ENCODE data around the gene CCSER2.
"Not testable (repeated sequence)": the region's sequence is repeated elsewhere in the genome, so short reads cannot be mapped to it uniquely, and the experiment has no call there.

Gene CCSER2

GRCh38 chr10:84473136-84473535 is 144.7 kb downstream of the CCSER2 start:
- DNase-seq: no peak

GRCh38 chr10:84477398-84478128 is 149.2 kb downstream of the CCSER2 start:
- DNase-seq: no peak

GRCh38 chr10:84478151-84478550 is 149.8 kb downstream of the CCSER2 start:
- DNase-seq: no peak

GRCh38 chr10:84478679-84479078 is 150.3 kb downstream of the CCSER2 start:
- DNase-seq: no peak

- DNase-seq: no peak
Measured at GRCh38 chr10:84484541-84484940, 156.2 kb downstream of the CCSER2 start.

GRCh38 chr10:84493361-84493760 is 165.0 kb downstream of the CCSER2 start:
- no peak for DNase-seq

- no peak for DNase-seq
Measured at GRCh38 chr10:84493951-84494848, 165.8 kb downstream of the CCSER2 start.

- DNase-seq: no peak
Measured at GRCh38 chr10:84494849-84495180, 166.4 kb downstream of the CCSER2 start.

- DNase-seq: no peak
Measured at GRCh38 chr10:84497978-84498377, 169.6 kb downstream of the CCSER2 start.

GRCh38 chr10:84499039-84499438 is 170.7 kb downstream of the CCSER2 start:
- DNase-seq: not testable (repeated sequence)

- DNase-seq: no peak
Measured at GRCh38 chr10:84499846-84500245, 171.5 kb downstream of the CCSER2 start.

GRCh38 chr10:84510121-84510520 is 181.7 kb downstream of the CCSER2 start:
- no peak for DNase-seq

GRCh38 chr10:84511106-84511505 is 182.7 kb downstream of the CCSER2 start:
- no peak for DNase-seq

- DNase-seq: no peak
Measured at GRCh38 chr10:84511709-84512285, 183.4 kb downstream of the CCSER2 start.

- no peak for DNase-seq
Measured at GRCh38 chr10:84517554-84517953, 189.2 kb downstream of the CCSER2 start.

GRCh38 chr10:84519235-84519634 is 190.8 kb downstream of the CCSER2 start:
- DNase-seq: no peak

- DNase-seq: no peak
Measured at GRCh38 chr10:84521013-84521412, 192.6 kb downstream of the CCSER2 start.

- DNase-seq: no peak
Measured at GRCh38 chr10:84521468-84521867, 193.1 kb downstream of the CCSER2 start.

GRCh38 chr10:84522612-84523462 is 194.4 kb downstream of the CCSER2 start:
- DNase-seq: no peak

GRCh38 chr10:84523526-84523925 is 195.1 kb downstream of the CCSER2 start:
- no peak for DNase-seq

- DNase-seq: no peak
Measured at GRCh38 chr10:84524435-84524834, 196.0 kb downstream of the CCSER2 start.

GRCh38 chr10:84525120-84525806 is 196.9 kb downstream of the CCSER2 start:
- no peak for DNase-seq

Measured in COR-L47 (cell line).